ENCODE results near the gene SF3B1. TPM values are rescaled to one million over a fixed set of nuclear protein-coding genes. Genes with fewer than 3 reads are reported as not detected.

SF3B1 gene
- polyA plus RNA-seq, 3 donors, result 105 to 494 (median 152) TPM

- H3K27ac Mint-ChIP-seq, result no peak overlapping the region
- Histone ChIP-seq H3K4me3 (replicated peaks in 1 of 3; ENCODE audit: low read depth in 2 of 3, low read length in 3 of 3) (no peak overlapping the region), H4K20me1 (ENCODE audit: insufficient read depth, low read length) (no peaks in the 10 kb centered on the region), H3K27ac (ENCODE audit: low read depth in 1 of 2, low read length in 2 of 2) (no peak overlapping the region), H3K27me3 (ENCODE audit: control insufficient read depth in 2 of 2, insufficient read depth in 2 of 2, low read length in 2 of 2) (no peaks in the 10 kb centered on the region), H3K36me3 (replicated peaks in 1 of 2; ENCODE audit: control insufficient read depth in 1 of 2, insufficient read depth in 2 of 2, low read length in 2 of 2) (no peaks in the 10 kb centered on the region), H3K9ac (ENCODE audit: insufficient read depth, low read length, poor library complexity, severe bottlenecking) (no peak overlapping the region), H3K79me2 (ENCODE audit: insufficient read depth, low read length) (no peaks in the 10 kb centered on the region), H3K4me1 (ENCODE audit: control insufficient read depth in 1 of 2, insufficient read depth in 2 of 2, low read length in 2 of 2) (no peaks in the 10 kb centered on the region), H2AFZ (ENCODE audit: insufficient read depth, low read depth, low read length, poor library complexity, severe bottlenecking) (no peak overlapping the region), H3K9me3 (replicated peaks in 1 of 2; ENCODE audit: control insufficient read depth in 1 of 2, insufficient read depth in 1 of 2, low read length in 2 of 2) (no peaks in the 10 kb centered on the region), H3K4me2 (replicated peaks; ENCODE audit: extremely low read depth, low read length, poor library complexity, severe bottlenecking) (no peak overlapping the region)
- peaks cover 1 to 5% (median 3%) of the 10 kb centered on the region in 3 donors for H3K27me3 Mint-ChIP-seq (ENCODE audit: low read depth in 3 of 3)
- peaks cover 3% of the 10 kb centered on the region for H3K4me1 Mint-ChIP-seq
- no peak for DNase-seq
- intact Hi-C loops (cut with micrococcal nuclease), result no loop called here
- no peak for TF ChIP-seq CTCF (IDR thresholded peaks at IDR 0.05)
- H3K9me3 Mint-ChIP-seq, result peaks cover 0 to 3% (median 0%) of the 10 kb centered on the region in 7 donors
- no peaks in the 10 kb centered on the region for H3K36me3 Mint-ChIP-seq
- no peak overlapping the region for H3K4me3 Mint-ChIP-seq
These were observed 74.1 kb downstream of the SF3B1 start for GRCh38 chr2:197360744-197361156.

GRCh38 chr2:197359859-197360258 lies 75.0 kb downstream of the SF3B1 start:
- peak; percentile 31 for TF ChIP-seq CTCF (IDR thresholded peaks at IDR 0.05)
- no peak overlapping the region for H3K4me3 ChIP-seq (replicated peaks in 1 of 3; ENCODE audit: low read depth in 2 of 3, low read length in 3 of 3)
- Mint-ChIP-seq H3K9me3 (peaks cover 0 to 3% (median 0%) of the 10 kb centered on the region in 7 donors), H3K4me1 (peaks cover 3% of the 10 kb centered on the region), H3K27ac (peak overlapping the region in 1 of 7 donors; percentile 5), H3K4me3 (no peak overlapping the region), H3K27me3 (ENCODE audit: low read depth in 3 of 3) (peaks cover 0 to 6% (median 5%) of the 10 kb centered on the region in 3 donors), H3K36me3 (no peaks in the 10 kb centered on the region)
- H3K79me2 ChIP-seq (ENCODE audit: insufficient read depth, low read length), result no peaks in the 10 kb centered on the region
- H2AFZ ChIP-seq (ENCODE audit: insufficient read depth, low read depth, low read length, poor library complexity, severe bottlenecking), result no peak overlapping the region
- H3K4me1 ChIP-seq (ENCODE audit: control insufficient read depth in 1 of 2, insufficient read depth in 2 of 2, low read length in 2 of 2), result no peaks in the 10 kb centered on the region
- H3K4me2 ChIP-seq (replicated peaks; ENCODE audit: extremely low read depth, low read length, poor library complexity, severe bottlenecking), result no peak overlapping the region
- no CpG with 5 or more reads among the region's 1 CpG for WGBS (ENCODE audit: insufficient coverage)
- intact Hi-C loops (cut with micrococcal nuclease), result no loop called here
- H3K9me3 ChIP-seq (replicated peaks in 1 of 2; ENCODE audit: control insufficient read depth in 1 of 2, insufficient read depth in 1 of 2, low read length in 2 of 2), result no peaks in the 10 kb centered on the region
- no peak for DNase-seq
- no peak overlapping the region for H3K9ac ChIP-seq (ENCODE audit: insufficient read depth, low read length, poor library complexity, severe bottlenecking)
- H4K20me1 ChIP-seq (ENCODE audit: insufficient read depth, low read length), result no peaks in the 10 kb centered on the region
- H3K27ac ChIP-seq (ENCODE audit: low read depth in 1 of 2, low read length in 2 of 2), result no peak overlapping the region
- H3K27me3 ChIP-seq (ENCODE audit: control insufficient read depth in 2 of 2, insufficient read depth in 2 of 2, low read length in 2 of 2), result no peaks in the 10 kb centered on the region
- H3K36me3 ChIP-seq (replicated peaks in 1 of 2; ENCODE audit: control insufficient read depth in 1 of 2, insufficient read depth in 2 of 2, low read length in 2 of 2), result no peaks in the 10 kb centered on the region

Measured in CD14-positive monocyte (primary cell).